ENCODE data around the gene RGS1.

DNA sequence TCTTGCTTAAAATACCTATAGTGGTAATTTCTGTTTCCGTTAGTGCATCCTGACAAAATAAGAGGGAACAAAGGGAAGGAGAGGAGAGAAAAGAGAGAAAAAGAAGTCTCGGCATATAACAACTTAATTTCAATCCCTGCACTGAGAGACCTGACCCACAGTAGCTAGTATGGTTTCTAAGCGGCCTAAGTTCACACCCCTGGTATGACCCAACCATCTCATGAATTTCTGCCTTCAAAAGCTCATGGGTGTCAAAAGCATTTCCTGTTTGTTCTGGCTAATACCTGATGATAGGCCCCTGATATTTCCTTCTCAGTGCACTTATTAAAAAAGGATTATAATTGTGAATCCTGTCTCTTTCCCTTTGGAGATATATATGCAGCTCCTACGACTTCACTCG, 32.1 kb upstream of the RGS1 start:
- TF ChIP-seq CTCF (conservative IDR thresholded peaks at IDR 0.05; ENCODE audit: low read length) (no peak), EZH2phosphoT487 (IDR thresholded peaks at IDR 0.05; ENCODE audit: borderline replicate concordance, low read depth, low read length) (no peak)

Measured in OCI-LY7 (cell line).